Endothelial cell of umbilical vein (primary cell): ENCODE data around the gene POLR2C. TPM values are rescaled to one million over a fixed set of nuclear protein-coding genes. Genes with fewer than 3 reads are reported as not detected.

Experiments used
- BruUV-seq: library from RNA; stranded (reverse); fragments of 400-500 nt; replicated peaks from 2 replicates; lab custom pipeline; 2021; lab: Mats Ljungman, UMichigan
- CTCF ChIA-PET: fragments of 300-600, 350-600 bp; sonication (Branson Sonifier 250); formaldehyde crosslinking; loops from one replicate; lab custom pipeline; 2021; ENCODE audit warnings: antibody characterized with exemption, inconsistent platforms; lab: Charles Lee
- POLR2A ChIA-PET: fragments of 300-600, 350-600 bp; sonication (Branson Sonifier 250); formaldehyde crosslinking; loops from one replicate; lab custom pipeline; 2021; ENCODE audit warnings: antibody characterized with exemption, inconsistent platforms; lab: Charles Lee
- DNase-seq: peaks from one replicate; pipeline ENCODE4 v3.0.0-alpha.2; 2011; ENCODE audit warnings: low read depth, low spot score
- FAIRE-seq: peaks from 2 replicates; lab custom pipeline; 2011; peaks lifted over from hg19 to GRCh38; lab: Jason Lieb, UNC
- H2AFZ ChIP-seq: 2 replicates; pipeline ENCODE4 v1.6.0; 2012; ENCODE audit warnings: low read depth, low read length, control low read depth, inconsistent platforms
- H3K27ac ChIP-seq: 2 replicates; pipeline ENCODE4 v1.5.1; 2011; ENCODE audit warnings: low read depth, mild to moderate bottlenecking, control low read depth, low read length, moderate library complexity; ENCODE audit not compliant: insufficient read depth
- H3K27me3 ChIP-seq, 2 experiments: 2 replicates each; pipeline versions ENCODE4 v1.6.0 to v1.6.1; 2011; ENCODE audit warnings: low read length in 2 of 2, mixed read lengths in 1 of 2; ENCODE audit not compliant: control insufficient read depth in 2 of 2, insufficient read depth in 2 of 2
- H3K36me3 ChIP-seq, 2 experiments: 2 replicates in 1 of 2; 3 replicates in 1 of 2; pipeline ENCODE4 v1.5.1; 2011; ENCODE audit warnings: low read length in 2 of 2, mild to moderate bottlenecking in 1 of 2, moderate library complexity in 1 of 2; ENCODE audit not compliant: control insufficient read depth in 2 of 2, insufficient read depth in 2 of 2; ENCODE audit errors: extremely low read depth in 1 of 2
- H3K4me1 ChIP-seq: 3 replicates; pipeline ENCODE4 v1.5.1; 2011; ENCODE audit warnings: mild to moderate bottlenecking, low read length; ENCODE audit not compliant: control insufficient read depth, insufficient read depth; ENCODE audit errors: extremely low read depth
- H3K4me2 ChIP-seq: 2 replicates; pipeline ENCODE4 v1.6.1; 2011; ENCODE audit warnings: low read length, control low read depth, mixed read lengths; ENCODE audit not compliant: insufficient read depth
- H3K4me3 ChIP-seq, 3 experiments: fragments of 200-600 bp in 1 of 3; sonication (generic), shearing (Covaris generic) in 1 of 3; replicated peaks in 1 of 3; 2 replicates each; pipeline ENCODE4 v1.5.1; 2011 to 2016; ENCODE audit warnings: control low read depth in 3 of 3, low read length in 3 of 3, mild to moderate bottlenecking in 2 of 3, inconsistent platforms in 1 of 3, low read depth in 1 of 3, moderate library complexity in 1 of 3; ENCODE audit not compliant: insufficient read depth in 1 of 3
- H3K79me2 ChIP-seq: 2 replicates; pipeline ENCODE4 v1.6.0; 2012; ENCODE audit warnings: low read length, inconsistent platforms; ENCODE audit not compliant: control insufficient read depth, insufficient read depth
- H3K9ac ChIP-seq: replicated peaks from 2 replicates; pipeline ENCODE3; 2011; ENCODE audit warnings: low read length, control low read depth; ENCODE audit not compliant: insufficient read depth; ENCODE audit errors: extremely low read depth
- H3K9me1 ChIP-seq: replicated peaks from 3 replicates; pipeline ENCODE4 v1.6.0; 2011; ENCODE audit warnings: mild to moderate bottlenecking, low read length; ENCODE audit not compliant: control insufficient read depth, insufficient read depth; ENCODE audit errors: extremely low read depth
- H3K9me3 ChIP-seq: replicated peaks from 2 replicates; pipeline ENCODE4 v1.5.1; 2012; ENCODE audit warnings: low read length, inconsistent platforms; ENCODE audit not compliant: control insufficient read depth, insufficient read depth
- H4K20me1 ChIP-seq: replicated peaks from 2 replicates; pipeline ENCODE3; 2011; ENCODE audit warnings: mild to moderate bottlenecking, low read length; ENCODE audit not compliant: control insufficient read depth, insufficient read depth; ENCODE audit errors: extremely low read depth
- EZH2 ChIP-seq: IDR thresholded peaks from 2 replicates; pipeline ENCODE4 v1.6.1; 2012; ENCODE audit warnings: borderline replicate concordance, low read depth, mild to moderate bottlenecking, moderate library complexity, low read length, inconsistent platforms; ENCODE audit not compliant: severe bottlenecking
- FOS ChIP-seq: IDR thresholded peaks from 2 replicates; pipeline ENCODE4 v1.6.1; 2011; ENCODE audit warnings: mild to moderate bottlenecking, low read length, moderate library complexity, borderline replicate concordance; ENCODE audit not compliant: insufficient read depth
- GATA2 ChIP-seq: IDR thresholded peaks from 2 replicates; pipeline ENCODE4 v1.7.0; 2011; ENCODE audit warnings: low read depth, mild to moderate bottlenecking, moderate library complexity, mixed read lengths, low read length; ENCODE audit not compliant: insufficient read length, insufficient read depth
- JUN ChIP-seq: IDR thresholded peaks from 2 replicates; pipeline ENCODE4 v1.6.1; 2011; ENCODE audit warnings: borderline replicate concordance, low read depth; ENCODE audit not compliant: insufficient read length, insufficient read depth
- MYC ChIP-seq: IDR thresholded peaks from one replicate; pipeline ENCODE4 v1.6.1; 2011; ENCODE audit warnings: mild to moderate bottlenecking, low read depth, low read length
- POLR2A ChIP-seq: IDR thresholded peaks from 2 replicates; pipeline ENCODE4 v1.6.1; 2012; ENCODE audit warnings: low read depth, mild to moderate bottlenecking, control low read depth, low read length
- POLR2AphosphoS5 ChIP-seq: IDR thresholded peaks from 2 replicates; pipeline ENCODE4 v1.6.1; 2012; ENCODE audit warnings: low read depth, mild to moderate bottlenecking, control low read depth, low read length, moderate library complexity; ENCODE audit not compliant: insufficient read depth
- dilution Hi-C: fragments of 300-500 bp; cut with MboI; formaldehyde crosslinking; loops from one replicate; pipeline ENCODE4 v1.15.0; 2019; ENCODE audit warnings: low sequenced_read_pairs; ENCODE audit not compliant: extremely low pct_ligation_motif_present
- intact Hi-C: fragments of 100-400 bp; cut with micrococcal nuclease; formaldehyde crosslinking; loops from one replicate; pipeline ENCODE4 v1.10.0; 2022
- polyA plus RNA-seq, 4 experiments: library from polyadenylated mRNA; depleted of rRNA in 3 of 4; stranded (reverse) in 3 of 4; unstranded in 1 of 4; fragments of >200 nt; gene quantifications; 2 replicates each; pipeline versions ENCODE4 v1.2.1 to v1.2.3, GENCODE V29; 2011 to 2012; ENCODE audit warnings: missing spikeins in 1 of 4
- total RNA-seq: library from RNA; stranded (reverse); gene quantifications from 2 replicates; pipeline ENCODE4 v1.2.3, GENCODE V29; 2021
- TF ChIP-seq, protein P1 (sequence below), 2 donors: IDR thresholded peaks; 1 replicate in 1 of 2; 2 replicates in 1 of 2; pipeline ENCODE4 v1.5.1; 2011; ENCODE audit warnings: low read length in 2 of 2, mild to moderate bottlenecking in 2 of 2, moderate library complexity in 2 of 2, control low read depth in 1 of 2, inconsistent platforms in 1 of 2, low read depth in 1 of 2; ENCODE audit not compliant: insufficient read depth in 1 of 2; ENCODE audit errors: extremely low read depth in 1 of 2
- TF ChIP-seq, protein P2 (sequence below): IDR thresholded peaks from 2 replicates; pipeline ENCODE4 v1.6.1; 2011; ENCODE audit not compliant: insufficient read depth, insufficient read length

The POLR2C gene
- total and polyA plus RNA-seq, 2 donors (not counting 3 experiments of a cell fraction or from before 2014, with no cell fraction given): 65.2 to 129 TPM

DNA sequence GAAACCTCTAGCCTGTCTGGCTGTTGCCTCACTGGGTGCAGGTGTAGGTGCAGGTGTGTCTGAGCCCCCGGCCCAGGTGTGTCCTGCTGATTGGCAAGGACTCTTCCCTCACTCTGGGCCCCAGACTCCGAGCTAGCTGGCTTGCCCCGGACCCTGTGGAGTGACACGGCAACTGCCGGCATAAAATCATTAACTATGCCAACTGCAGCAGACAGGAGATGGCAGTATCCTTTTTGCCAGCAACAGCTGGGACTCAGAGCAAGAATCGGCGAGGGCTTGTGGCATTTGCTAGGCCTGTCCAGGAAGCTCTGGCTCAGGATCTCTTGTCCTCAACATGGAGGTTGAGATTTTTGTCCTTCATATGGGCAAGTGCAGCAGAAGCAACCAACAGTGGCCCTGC lies 36.1 kb upstream of the POLR2C start:
- Histone ChIP-seq H3K9me1 (no peaks in the 10 kb centered on the region), H3K4me1 (no peaks in the 10 kb centered on the region), H3K9ac (no peak overlapping the region), H4K20me1 (no peaks in the 10 kb centered on the region), H3K9me3 (no peaks in the 10 kb centered on the region), H3K79me2 (no peaks in the 10 kb centered on the region), H3K27ac (no peak overlapping the region), H3K4me2 (no peak overlapping the region), H3K27me3 (no peaks in the 10 kb centered on the region), H2AFZ (no peak overlapping the region), H3K36me3 (peaks cover 2 to 25% of the 10 kb centered on the region in 2 experiments), H3K4me3 (no peak overlapping the region)
- intact Hi-C loops (no loop called here), dilution Hi-C loops (no loop called here)
- CTCF ChIA-PET: interaction anchor here (0.8 to 16.2 kb wide), 3 partner anchors 10 to 121 kb away, joined by 3 to 507 read pairs (median 8); no protein-coding TSS in a partner anchor
- FAIRE-seq: no peak
- DNase-seq: no peak
- TF ChIP-seq, protein P1, sequence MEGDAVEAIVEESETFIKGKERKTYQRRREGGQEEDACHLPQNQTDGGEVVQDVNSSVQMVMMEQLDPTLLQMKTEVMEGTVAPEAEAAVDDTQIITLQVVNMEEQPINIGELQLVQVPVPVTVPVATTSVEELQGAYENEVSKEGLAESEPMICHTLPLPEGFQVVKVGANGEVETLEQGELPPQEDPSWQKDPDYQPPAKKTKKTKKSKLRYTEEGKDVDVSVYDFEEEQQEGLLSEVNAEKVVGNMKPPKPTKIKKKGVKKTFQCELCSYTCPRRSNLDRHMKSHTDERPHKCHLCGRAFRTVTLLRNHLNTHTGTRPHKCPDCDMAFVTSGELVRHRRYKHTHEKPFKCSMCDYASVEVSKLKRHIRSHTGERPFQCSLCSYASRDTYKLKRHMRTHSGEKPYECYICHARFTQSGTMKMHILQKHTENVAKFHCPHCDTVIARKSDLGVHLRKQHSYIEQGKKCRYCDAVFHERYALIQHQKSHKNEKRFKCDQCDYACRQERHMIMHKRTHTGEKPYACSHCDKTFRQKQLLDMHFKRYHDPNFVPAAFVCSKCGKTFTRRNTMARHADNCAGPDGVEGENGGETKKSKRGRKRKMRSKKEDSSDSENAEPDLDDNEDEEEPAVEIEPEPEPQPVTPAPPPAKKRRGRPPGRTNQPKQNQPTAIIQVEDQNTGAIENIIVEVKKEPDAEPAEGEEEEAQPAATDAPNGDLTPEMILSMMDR (IDR thresholded peaks at IDR 0.05; ENCODE audit: extremely low read depth in 1 of 2, insufficient read depth in 1 of 2, low read depth in 1 of 2, low read length in 2 of 2): no peak
- TF ChIP-seq GATA2 (no peak), POLR2AphosphoS5 (no peak), POLR2A (no peak), JUN (no peak), EZH2 (no peak), FOS (no peak), MYC (no peak)
- TF ChIP-seq, protein P2, sequence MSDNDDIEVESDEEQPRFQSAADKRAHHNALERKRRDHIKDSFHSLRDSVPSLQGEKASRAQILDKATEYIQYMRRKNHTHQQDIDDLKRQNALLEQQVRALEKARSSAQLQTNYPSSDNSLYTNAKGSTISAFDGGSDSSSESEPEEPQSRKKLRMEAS: no peak
- POLR2A ChIA-PET: no interaction called here
- BruUV-seq: no TSS peak
